Neural cell (in vitro differentiated cells): ENCODE data around the gene ZNF750. TPM values are rescaled to one million over a fixed set of nuclear protein-coding genes. Genes with fewer than 3 reads are reported as not detected.

Experiments
- H2AFZ ChIP-seq: fragments of 200-600, 300-800 bp; sonication (generic), shearing (Covaris generic); 2 replicates; pipeline ENCODE4 v1.6.0; 2014; ENCODE audit warnings: low read depth, mild to moderate bottlenecking, antibody characterized with exemption, low read length, moderate library complexity
- H3F3A ChIP-seq: fragments of 200-600 bp; shearing (Covaris generic); 2 replicates; pipeline ENCODE4 v1.6.1; 2016; ENCODE audit warnings: mild to moderate bottlenecking, moderate library complexity, mixed read lengths, antibody characterized with exemption, low read length; ENCODE audit not compliant: insufficient read depth, poor library complexity, severe bottlenecking
- H3K27ac ChIP-seq: fragments of 200-600, 300-800 bp; sonication (generic), shearing (Covaris generic); 2 replicates; pipeline ENCODE4 v1.5.1; 2014; ENCODE audit warnings: mild to moderate bottlenecking, low read length, moderate library complexity
- H3K27me3 ChIP-seq: fragments of 300-800, 200-600 bp; sonication (generic), shearing (Covaris generic); 2 replicates; pipeline ENCODE4 v1.6.0; 2014; ENCODE audit warnings: mild to moderate bottlenecking, low read depth, low read length, moderate library complexity; ENCODE audit not compliant: insufficient read depth
- H3K36me3 ChIP-seq: fragments of 300-800, 200-600 bp; sonication (generic), shearing (Covaris generic); 2 replicates; pipeline ENCODE4 v1.5.1; 2014; ENCODE audit warnings: mild to moderate bottlenecking, antibody characterized with exemption, low read length, moderate library complexity; ENCODE audit not compliant: insufficient read depth
- H3K4me2 ChIP-seq: fragments of 300-800, 200-600 bp; sonication (generic), shearing (Covaris generic); 2 replicates; pipeline ENCODE4 v1.6.0; 2014; ENCODE audit warnings: mild to moderate bottlenecking, low read length
- H3K4me3 ChIP-seq: fragments of 300-800, 200-600 bp; sonication (generic), shearing (Covaris generic); 2 replicates; pipeline ENCODE4 v1.5.1; 2014; ENCODE audit warnings: mild to moderate bottlenecking, low read length, moderate library complexity
- H3K79me2 ChIP-seq: fragments of 200-600 bp; shearing (Covaris generic); replicated peaks from 2 replicates; pipeline ENCODE4 v1.6.0; 2014; ENCODE audit warnings: mild to moderate bottlenecking, low read length, moderate library complexity; ENCODE audit not compliant: insufficient read depth
- H3K9ac ChIP-seq: fragments of 300-800, 200-600 bp; sonication (generic), shearing (Covaris generic); 2 replicates; pipeline ENCODE4 v1.6.1; 2016; ENCODE audit warnings: mild to moderate bottlenecking, low read length, mixed read lengths
- H3K9me2 ChIP-seq: fragments of 200-600 bp; shearing (Covaris generic); 2 replicates; pipeline ENCODE4 v1.6.1; 2016; ENCODE audit warnings: mild to moderate bottlenecking, low read length, mixed read lengths; ENCODE audit not compliant: insufficient read depth
- H3K9me3 ChIP-seq: fragments of 200-600, 300-800 bp; sonication (generic), shearing (Covaris generic); 2 replicates; pipeline ENCODE4 v1.6.1; 2016; ENCODE audit warnings: mild to moderate bottlenecking, mixed run types, low read length, moderate library complexity, mixed read lengths
- H4K20me1 ChIP-seq: fragments of 200-600 bp; shearing (Covaris generic); 2 replicates; pipeline ENCODE4 v1.6.1; 2016; ENCODE audit warnings: mild to moderate bottlenecking, mixed run types; ENCODE audit not compliant: insufficient read depth
- CTCF ChIP-seq: fragments of 450-650 bp; IDR thresholded peaks from 2 replicates; pipeline ENCODE4 v1.5.1; 2014; ENCODE audit warnings: antibody characterized with exemption, mild to moderate bottlenecking, moderate library complexity; ENCODE audit not compliant: poor library complexity, severe bottlenecking
- EP300 ChIP-seq: fragments of 450-650 bp; conservative IDR thresholded peaks from 2 replicates; pipeline ENCODE4 v1.6.1; 2014; ENCODE audit warnings: antibody characterized with exemption, mild to moderate bottlenecking, moderate library complexity; ENCODE audit not compliant: poor library complexity, severe bottlenecking
- EZH2 ChIP-seq: fragments of 200-600, 300-800 bp; shearing (Covaris generic), sonication (generic); IDR thresholded peaks from 2 replicates; pipeline ENCODE4 v1.6.1; 2014; ENCODE audit warnings: antibody characterized with exemption, low read length, borderline replicate concordance, mild to moderate bottlenecking; ENCODE audit not compliant: insufficient read depth, poor library complexity, severe bottlenecking
- MXI1 ChIP-seq: fragments of 450-650 bp; conservative IDR thresholded peaks from 2 replicates; pipeline ENCODE4 v1.6.1; 2014; ENCODE audit warnings: antibody characterized with exemption, mild to moderate bottlenecking; ENCODE audit not compliant: poor library complexity, severe bottlenecking
- POLR2AphosphoS5 ChIP-seq: IDR thresholded peaks from 2 replicates; pipeline ENCODE4 v1.6.1; 2012
- RAD21 ChIP-seq: fragments of 450-650 bp; conservative IDR thresholded peaks from 2 replicates; pipeline ENCODE4 v1.6.1; 2014; ENCODE audit warnings: antibody characterized with exemption, mild to moderate bottlenecking, moderate library complexity
- REST ChIP-seq: IDR thresholded peaks from 2 replicates; pipeline ENCODE4 v1.6.1; 2012; ENCODE audit warnings: borderline replicate concordance
- SMC3 ChIP-seq: fragments of 450-650 bp; conservative IDR thresholded peaks from 2 replicates; pipeline ENCODE4 v1.6.1; 2014; ENCODE audit warnings: antibody characterized with exemption, mild to moderate bottlenecking, moderate library complexity; ENCODE audit not compliant: poor library complexity
- TAF1 ChIP-seq: IDR thresholded peaks from 2 replicates; pipeline ENCODE4 v1.6.1; 2012; ENCODE audit warnings: low read depth
- polyA plus RNA-seq: library from polyadenylated mRNA; depleted of rRNA; stranded (reverse); fragments of >200 nt; gene quantifications from 2 replicates; pipeline ENCODE4 v1.2.3, GENCODE V29; 2014

The ZNF750 gene
- polyA plus RNA-seq, 1 donor from 2014 or later: not detected

GRCh38 chr17:82783498-82783897 lies 56.3 kb downstream of the ZNF750 start:
- Histone ChIP-seq H3K9me2 (no peaks in the 10 kb centered on the region), H3K9ac (no peak overlapping the region), H3K36me3 (no peaks in the 10 kb centered on the region), H2AFZ (no peak overlapping the region), H3K4me3 (no peak overlapping the region), H3K79me2 (no peaks in the 10 kb centered on the region), H3F3A (no peaks in the 10 kb centered on the region), H3K4me2 (no peak overlapping the region), H3K9me3 (no peaks in the 10 kb centered on the region), H3K27ac (no peak overlapping the region), H3K27me3 (no peaks in the 10 kb centered on the region), H4K20me1 (no peaks in the 10 kb centered on the region)
- TF ChIP-seq EZH2 (no peak), REST (no peak), SMC3 (no peak), MXI1 (no peak), RAD21 (no peak), TAF1 (no peak), EP300 (no peak), POLR2AphosphoS5 (no peak), CTCF (no peak)

- Histone ChIP-seq H3K9me3 (no peaks in the 10 kb centered on the region), H3F3A (no peaks in the 10 kb centered on the region), H2AFZ (no peak overlapping the region), H3K9ac (no peak overlapping the region), H3K27ac (no peak overlapping the region), H4K20me1 (no peaks in the 10 kb centered on the region), H3K79me2 (no peaks in the 10 kb centered on the region), H3K36me3 (no peaks in the 10 kb centered on the region), H3K27me3 (no peaks in the 10 kb centered on the region), H3K9me2 (no peaks in the 10 kb centered on the region), H3K4me2 (no peak overlapping the region), H3K4me3 (no peak overlapping the region)
- TF ChIP-seq MXI1 (no peak), CTCF (no peak), TAF1 (no peak), REST (no peak), POLR2AphosphoS5 (no peak), EP300 (no peak), SMC3 (no peak), EZH2 (no peak), RAD21 (no peak)
Observed at GRCh38 chr17:82782657-82783207, 57.1 kb downstream of the ZNF750 start.
